Measurements from ENCODE around the gene FAM3A. TPM values are rescaled to one million over a fixed set of nuclear protein-coding genes. Genes with fewer than 3 reads are reported as not detected.
"Not testable (repeated sequence)": the region's sequence is repeated elsewhere in the genome, so short reads cannot be mapped to it uniquely, and the experiment has no call there.

FAM3A gene
- total and polyA plus RNA-seq, 10 of the 15 experiments (the other 5 are each of a cell fraction or from before 2014, with no cell fraction given): 0.29 to 21.1 (median 11.4) TPM

DNA sequence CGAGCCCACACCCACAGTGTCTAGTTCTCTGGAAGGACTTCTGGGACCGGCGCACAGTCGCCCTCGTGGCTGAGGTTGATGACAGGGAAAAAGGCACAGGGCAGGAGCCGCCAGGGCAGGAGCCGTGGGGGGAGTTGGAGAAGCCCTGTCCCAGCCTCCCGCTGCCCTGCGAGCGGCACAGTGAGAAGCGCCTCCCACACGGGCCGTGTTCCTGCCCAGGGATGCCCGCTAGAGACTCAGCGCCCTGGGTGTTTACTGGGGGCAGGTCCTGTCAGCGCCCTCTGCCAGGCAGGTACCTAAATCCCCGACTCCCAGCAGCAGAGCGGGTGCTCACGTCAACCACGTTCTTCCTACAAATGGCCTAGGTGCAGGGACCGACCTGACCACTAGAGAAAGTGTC is 42.9 kb upstream of the FAM3A start:
- H3K9ac ChIP-seq (ENCODE audit: control insufficient read depth, insufficient read depth, low read length); POLR2A ChIA-PET; H3K36me3 ChIP-seq (ENCODE audit: control insufficient read depth in 2 of 2, insufficient read depth in 2 of 2, low read length in 1 of 2); SMC1A ChIA-PET (ENCODE audit: uncharacterized antibody, unreplicated experiment); H3K27ac ChIP-seq (ENCODE audit: control insufficient read depth, insufficient read depth); intact Hi-C loops (cut with micrococcal nuclease; ENCODE audit: unreplicated experiment); DNase-seq (ENCODE audit: low read depth, low spot score); H3K4me2 ChIP-seq (ENCODE audit: control insufficient read depth, insufficient read depth); H4K20me1 ChIP-seq (ENCODE audit: control insufficient read depth, insufficient read depth); CTCF ChIA-PET; FAIRE-seq; H3K79me2 ChIP-seq (ENCODE audit: control insufficient read depth, insufficient read depth, low read length); in situ Hi-C loops (cut with MboI); H2AFZ ChIP-seq (ENCODE audit: control insufficient read depth, low read depth, low read length); BruUV-seq (replicated peaks); H3K9me3 ChIP-seq (replicated peaks; ENCODE audit: control insufficient read depth, insufficient read depth, low read length); RAD21 ChIA-PET (ENCODE audit: unreplicated experiment); H3K4me1 ChIP-seq (ENCODE audit: control insufficient read depth, insufficient read depth, low read length); H3K4me3 ChIP-seq; H3K27me3 ChIP-seq (replicated peaks in 1 of 2; ENCODE audit: control insufficient read depth in 2 of 2, insufficient read depth in 2 of 2, low read length in 1 of 2); ATAC-seq: not testable (repeated sequence)
- 75% methylated on average over 4 of the region's 21 CpGs for WGBS (ENCODE audit: insufficient coverage, insufficient replicate concordance, low lambda C conversion rate, missing lambda C conversion rate)

DNA sequence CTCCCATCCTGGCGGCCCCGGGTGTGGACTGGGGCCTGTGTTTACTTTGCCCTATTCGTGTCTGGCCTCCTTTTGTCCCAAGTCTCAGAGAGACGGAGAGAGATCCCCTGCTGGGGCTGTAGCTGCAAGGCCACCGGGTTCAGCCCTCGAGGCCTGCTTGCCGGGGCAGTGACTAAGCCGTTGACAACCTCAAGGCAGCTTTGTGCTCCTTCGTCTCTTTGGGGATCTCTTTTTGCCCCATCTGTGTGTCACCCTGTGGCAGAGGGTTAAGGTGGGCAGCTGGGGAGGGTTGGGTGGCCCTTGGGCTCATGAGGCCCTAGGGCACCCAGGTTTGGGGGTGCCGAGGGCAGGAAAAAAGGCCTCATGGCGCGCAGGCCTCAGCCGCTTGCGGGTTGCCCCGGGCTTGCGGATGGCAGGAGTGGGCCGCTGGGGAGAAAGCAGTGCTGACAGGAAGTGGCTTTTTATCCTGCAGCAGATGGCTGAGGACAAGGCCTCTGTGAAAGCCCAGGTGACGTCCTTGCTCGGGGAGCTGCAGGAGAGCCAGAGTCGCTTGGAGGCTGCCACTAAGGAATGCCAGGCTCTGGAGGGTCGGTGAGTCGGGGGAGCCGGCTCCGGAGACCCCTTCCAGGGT is 42.1 kb upstream of the FAM3A start:
- FAIRE-seq; H3K79me2 ChIP-seq (ENCODE audit: control insufficient read depth, insufficient read depth, low read length); H3K4me3 ChIP-seq; intact Hi-C loops (cut with micrococcal nuclease; ENCODE audit: unreplicated experiment); DNase-seq (ENCODE audit: low read depth, low spot score); H3K4me2 ChIP-seq (ENCODE audit: control insufficient read depth, insufficient read depth); H2AFZ ChIP-seq (ENCODE audit: control insufficient read depth, low read depth, low read length); H3K4me1 ChIP-seq (ENCODE audit: control insufficient read depth, insufficient read depth, low read length); H3K9ac ChIP-seq (ENCODE audit: control insufficient read depth, insufficient read depth, low read length); POLR2A ChIA-PET; in situ Hi-C loops (cut with MboI); ATAC-seq; CTCF ChIA-PET; RAD21 ChIA-PET (ENCODE audit: unreplicated experiment); H3K9me3 ChIP-seq (replicated peaks; ENCODE audit: control insufficient read depth, insufficient read depth, low read length); H3K27ac ChIP-seq (ENCODE audit: control insufficient read depth, insufficient read depth); H3K36me3 ChIP-seq (ENCODE audit: control insufficient read depth in 2 of 2, insufficient read depth in 2 of 2, low read length in 1 of 2); SMC1A ChIA-PET (ENCODE audit: uncharacterized antibody, unreplicated experiment); H4K20me1 ChIP-seq (ENCODE audit: control insufficient read depth, insufficient read depth); BruUV-seq (replicated peaks); H3K27me3 ChIP-seq (replicated peaks in 1 of 2; ENCODE audit: control insufficient read depth in 2 of 2, insufficient read depth in 2 of 2, low read length in 1 of 2): not testable (repeated sequence)
- 25% methylated on average over 4 of the region's 24 CpGs for WGBS (ENCODE audit: insufficient coverage, insufficient replicate concordance, low lambda C conversion rate, missing lambda C conversion rate)

DNA sequence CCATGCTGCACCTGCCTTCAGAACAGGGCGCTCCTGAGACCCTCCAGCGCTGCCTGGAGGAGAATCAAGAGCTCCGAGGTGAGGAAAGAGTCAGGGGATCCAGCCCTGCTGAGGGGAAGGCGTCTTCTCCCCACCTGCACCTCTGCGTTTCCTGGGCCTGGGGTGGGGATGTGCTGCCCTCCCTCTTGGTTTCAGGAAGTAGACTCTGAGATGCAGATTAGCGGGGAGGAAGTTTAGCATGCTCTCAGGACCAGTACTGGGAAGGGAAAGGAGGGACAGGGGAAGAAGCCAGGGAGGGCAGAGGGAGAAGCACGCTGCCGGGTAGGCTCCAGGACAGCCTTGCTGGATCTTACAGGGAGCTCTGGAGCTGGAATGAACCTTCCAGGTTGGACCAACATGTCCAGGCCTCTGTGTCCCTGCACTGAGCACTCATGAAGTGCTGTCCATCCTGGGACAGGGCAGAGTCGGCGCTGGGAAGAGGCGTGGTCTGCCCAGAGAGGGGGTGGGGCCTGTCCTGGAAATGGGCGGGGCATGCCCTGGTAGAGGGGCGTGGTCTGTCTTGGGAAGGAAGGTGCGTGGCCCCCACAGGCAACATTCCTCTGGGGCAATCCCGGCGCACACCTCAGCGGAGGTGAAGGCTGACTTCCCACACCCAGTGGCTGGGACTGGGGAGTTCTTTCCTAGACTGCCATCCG is 36.2 kb upstream of the FAM3A start:
- H3K36me3 ChIP-seq (ENCODE audit: control insufficient read depth in 2 of 2, insufficient read depth in 2 of 2, low read length in 1 of 2); RAD21 ChIA-PET (ENCODE audit: unreplicated experiment); H3K4me1 ChIP-seq (ENCODE audit: control insufficient read depth, insufficient read depth, low read length); SMC1A ChIA-PET (ENCODE audit: uncharacterized antibody, unreplicated experiment); BruUV-seq (replicated peaks); ATAC-seq; intact Hi-C loops (cut with micrococcal nuclease; ENCODE audit: unreplicated experiment); POLR2A ChIA-PET; H3K27ac ChIP-seq (ENCODE audit: control insufficient read depth, insufficient read depth); H3K9me3 ChIP-seq (replicated peaks; ENCODE audit: control insufficient read depth, insufficient read depth, low read length); in situ Hi-C loops (cut with MboI); H3K4me3 ChIP-seq; H2AFZ ChIP-seq (ENCODE audit: control insufficient read depth, low read depth, low read length); H3K4me2 ChIP-seq (ENCODE audit: control insufficient read depth, insufficient read depth); H4K20me1 ChIP-seq (ENCODE audit: control insufficient read depth, insufficient read depth); DNase-seq (ENCODE audit: low read depth, low spot score); H3K9ac ChIP-seq (ENCODE audit: control insufficient read depth, insufficient read depth, low read length); CTCF ChIA-PET; H3K27me3 ChIP-seq (replicated peaks in 1 of 2; ENCODE audit: control insufficient read depth in 2 of 2, insufficient read depth in 2 of 2, low read length in 1 of 2): not testable (repeated sequence)
- FAIRE-seq: peak; percentile 88
- H3K79me2 ChIP-seq (ENCODE audit: control insufficient read depth, insufficient read depth, low read length): peaks cover 25% of the 10 kb centered on the region
- 52% methylated on average over 11 of the region's 18 CpGs for WGBS (ENCODE audit: insufficient coverage, insufficient replicate concordance, low lambda C conversion rate, missing lambda C conversion rate)
